Measurements from ENCODE around the gene OTUB1. TPM values are rescaled to one million over a fixed set of nuclear protein-coding genes. Genes with fewer than 3 reads are reported as not detected.

Gene OTUB1
- total and polyA plus RNA-seq, 9 of the 15 experiments (the other 6 are each of a cell fraction or from before 2014, with no cell fraction given), result 29.5 to 134 (median 66.1) TPM

GRCh38 chr11:63986932-63987513, 785 bp downstream of the OTUB1 start:
- in situ Hi-C loops (cut with MboI) (no loop called here), intact Hi-C loops (cut with micrococcal nuclease) (no loop called here)
- peak overlapping the region; percentile 88 for H2AFZ ChIP-seq (ENCODE audit: low read depth, low read length)
- H3K4me1 ChIP-seq (replicated peaks in 1 of 2; ENCODE audit: control insufficient read depth in 2 of 2, insufficient read depth in 2 of 2, low read length in 2 of 2), result peaks cover 11 to 41% of the 10 kb centered on the region in 2 experiments; a peak in 4 of 5 replicates
- H4K20me1 ChIP-seq (replicated peaks; ENCODE audit: control insufficient read depth, insufficient read depth, low read length), result peaks cover 13% of the 10 kb centered on the region; the same call in 1 of the 2 replicates
- H3K9ac ChIP-seq (ENCODE audit: insufficient read depth in 1 of 2, low read depth in 2 of 2, low read length in 2 of 2), result peak overlapping the region; percentile 88 to 95
- CTCF ChIA-PET (ENCODE audit: low intra/inter-chr PET ratio), result no interaction called here
- FAIRE-seq (no peak), ATAC-seq (no peak; the same call in 2 of the 3 replicates), DNase-seq (ENCODE audit: extremely low read depth in 1 of 4, low spot score in 3 of 4) (no peak)
- H3K27ac ChIP-seq (ENCODE audit: extremely low read depth, low read depth, low read length), result peak overlapping the region; percentile 87
- 18% methylated on average over 25 of the region's 25 CpGs for WGBS (ENCODE audit: insufficient coverage, low coverage, missing lambda C conversion rate)
- peaks cover 31% of the 10 kb centered on the region for H3K79me2 ChIP-seq (ENCODE audit: control insufficient read depth, insufficient read depth, low read length)
- H3K4me3 ChIP-seq, result peak overlapping the region; percentile 99
- TSS peak; percentile 63 for BruUV-seq (replicated peaks)
- H3K27me3 ChIP-seq (ENCODE audit: control insufficient read depth in 2 of 2, insufficient read depth in 2 of 2, low read length in 2 of 2), result no peaks in the 10 kb centered on the region
- POLR2A ChIA-PET, result interaction anchor here (0.7 to 1.8 kb wide), 3 partner anchors 8 to 101 kb away, joined by 3 to 7 read pairs (median 4); no protein-coding TSS in a partner anchor
- H3K9me1 ChIP-seq (ENCODE audit: control insufficient read depth, insufficient read depth, low read length), result no peaks in the 10 kb centered on the region
- no peaks in the 10 kb centered on the region for H3K9me3 ChIP-seq (replicated peaks; ENCODE audit: control insufficient read depth, insufficient read depth, low read depth, low read length)
- peak overlapping the region; percentile 88 for H3K4me2 ChIP-seq (ENCODE audit: insufficient read depth, low read length)
- peaks cover 42% of the 10 kb centered on the region; the same call in 2 of the 3 replicates for H3K36me3 ChIP-seq (ENCODE audit: control insufficient read depth, insufficient read depth, low read length)
- TF ChIP-seq ZNF668 (CRISPR knock-in tag; IDR thresholded peaks at IDR 0.05) (no peak), RBM34 (IDR thresholded peaks at IDR 0.05; ENCODE audit: borderline replicate concordance, insufficient read depth, low read length) (0 out of 2 replicates have a peak, but pooled peaks have one; percentile 7), ZNF165 (CRISPR knock-in tag; IDR thresholded peaks at IDR 0.05; ENCODE audit: borderline replicate concordance) (no peak), POU5F1 (IDR thresholded peaks at IDR 0.05; ENCODE audit: borderline replicate concordance, low read depth, low read length, partially characterized antibody) (no peak), NELFE (IDR thresholded peaks at IDR 0.05; ENCODE audit: insufficient read depth, insufficient read length) (no peak), TCF15 (CRISPR knock-in tag; IDR thresholded peaks at IDR 0.05) (no peak), ZSCAN29 (IDR thresholded peaks at IDR 0.05) (no peak), E2F6 (IDR thresholded peaks at IDR 0.05; ENCODE audit: borderline replicate concordance in 1 of 2, extremely low read depth in 1 of 2, insufficient read depth in 1 of 2, insufficient read length in 1 of 2, low read depth in 1 of 2, low read length in 1 of 2, poor library complexity in 1 of 2, severe bottlenecking in 1 of 2) (peak in 1 of 2 experiments; percentile 57), ZNF639 (CRISPR knock-in tag; conservative IDR thresholded peaks at IDR 0.05 in 1 of 2, IDR thresholded peaks at IDR 0.05 in 1 of 2) (0 out of 4 replicates have a peak, but pooled peaks of 1 of the 2 experiments have one; percentile 32), SAFB (IDR thresholded peaks at IDR 0.05; ENCODE audit: borderline replicate concordance, low read depth, low read length) (0 out of 2 replicates have a peak, but pooled peaks have one; percentile 2), GTF2E2 (tag; IDR thresholded peaks at IDR 0.05) (no peak), ZNF436 (CRISPR knock-in tag; IDR thresholded peaks at IDR 0.05) (no peak), NR3C1 (CRISPR knock-in tag; IDR thresholded peaks at IDR 0.05) (no peak), IFI16 (CRISPR knock-in tag; IDR thresholded peaks at IDR 0.05) (no peak)

Data from K562 (cell line).